A673 (cell line): ENCODE data around the gene COL5A1. TPM values are rescaled to one million over a fixed set of nuclear protein-coding genes. Genes with fewer than 3 reads are reported as not detected.

ENCODE experiments used
- BruUV-seq: library from RNA; stranded (reverse); fragments of 400-500 nt; replicated peaks from 2 replicates; lab custom pipeline; 2021; lab: Mats Ljungman, UMichigan
- CTCF ChIA-PET: fragments of 300-600 bp; sonication (Branson Sonifier 250); formaldehyde crosslinking; loops from one replicate; lab custom pipeline; 2022; ENCODE audit warnings: antibody characterized with exemption; lab: Charles Lee
- POLR2A ChIA-PET: fragments of 300-600 bp; sonication (Branson Sonifier 250); formaldehyde crosslinking; loops from one replicate; lab custom pipeline; 2022; ENCODE audit warnings: antibody characterized with exemption; ENCODE audit not compliant: low non-redundant PET; lab: Charles Lee
- DNase-seq: peaks from one replicate; pipeline ENCODE4 v3.0.0-alpha.2; 2015; ENCODE audit warnings: low spot score
- H3K27ac ChIP-seq: fragments of 200-600 bp; sonication (generic); 2 replicates; pipeline ENCODE4 v1.5.1; 2016; ENCODE audit warnings: mixed run types, low read depth, mild to moderate bottlenecking, mixed read lengths, antibody characterized with exemption, low read length; ENCODE audit not compliant: poor library complexity, severe bottlenecking
- H3K27me3 ChIP-seq: fragments of 200-600 bp; sonication (generic); replicated peaks from 2 replicates; pipeline ENCODE4 v1.6.1; 2017; ENCODE audit warnings: mixed run types, low read depth, mild to moderate bottlenecking, mixed read lengths, antibody characterized with exemption, low read length; ENCODE audit not compliant: insufficient read depth, poor library complexity
- H3K36me3 ChIP-seq: fragments of 200-600 bp; sonication (generic); 2 replicates; pipeline ENCODE4 v1.6.1; 2016; ENCODE audit warnings: mixed run types, mild to moderate bottlenecking, mixed read lengths, antibody characterized with exemption, low read length; ENCODE audit not compliant: insufficient read depth, poor library complexity, severe bottlenecking
- H3K4me1 ChIP-seq: fragments of 200-600 bp; sonication (generic); 2 replicates; pipeline ENCODE4 v1.6.1; 2017; ENCODE audit warnings: mixed run types, mild to moderate bottlenecking, mixed read lengths, antibody characterized with exemption, low read length; ENCODE audit not compliant: insufficient read depth, poor library complexity, severe bottlenecking
- H3K4me3 ChIP-seq: fragments of 200-600 bp; sonication (generic); 2 replicates; pipeline ENCODE4 v1.5.1; 2016; ENCODE audit warnings: low read depth, mixed run types, mild to moderate bottlenecking, mixed read lengths, low read length; ENCODE audit not compliant: poor library complexity, severe bottlenecking
- H3K9me3 ChIP-seq: fragments of 200-600 bp; sonication (generic); 2 replicates; pipeline ENCODE4 v1.6.1; 2016; ENCODE audit warnings: mixed run types, low read depth, mild to moderate bottlenecking, mixed read lengths, antibody characterized with exemption, low read length; ENCODE audit not compliant: poor library complexity, severe bottlenecking
- EZH2 ChIP-seq: fragments of 200-600 bp; sonication (generic); IDR thresholded peaks from 2 replicates; pipeline ENCODE4 v1.6.1; 2017; ENCODE audit warnings: borderline replicate concordance, low read depth, mild to moderate bottlenecking, mixed read lengths, antibody characterized with exemption, low read length; ENCODE audit not compliant: poor library complexity, severe bottlenecking
- intact Hi-C: fragments of 100-400 bp; cut with micrococcal nuclease; formaldehyde crosslinking; loops from one replicate; pipeline ENCODE4 v1.10.0; 2022; ENCODE audit not compliant: unreplicated experiment
- total RNA-seq: library from RNA; stranded (reverse); gene quantifications from 2 replicates; pipeline ENCODE4 v1.2.3, GENCODE V29; 2021
- TF ChIP-seq, protein P1 (sequence below): fragments of 300-800, 200-600 bp; sonication (generic); conservative IDR thresholded peaks from 2 replicates; pipeline ENCODE4 v1.5.1; 2017; ENCODE audit warnings: low read depth, mild to moderate bottlenecking, antibody characterized with exemption, low read length, moderate library complexity, mixed read lengths

Gene COL5A1
- total RNA-seq, 1 experiment from 2014 or later = 33.6 TPM

DNA sequence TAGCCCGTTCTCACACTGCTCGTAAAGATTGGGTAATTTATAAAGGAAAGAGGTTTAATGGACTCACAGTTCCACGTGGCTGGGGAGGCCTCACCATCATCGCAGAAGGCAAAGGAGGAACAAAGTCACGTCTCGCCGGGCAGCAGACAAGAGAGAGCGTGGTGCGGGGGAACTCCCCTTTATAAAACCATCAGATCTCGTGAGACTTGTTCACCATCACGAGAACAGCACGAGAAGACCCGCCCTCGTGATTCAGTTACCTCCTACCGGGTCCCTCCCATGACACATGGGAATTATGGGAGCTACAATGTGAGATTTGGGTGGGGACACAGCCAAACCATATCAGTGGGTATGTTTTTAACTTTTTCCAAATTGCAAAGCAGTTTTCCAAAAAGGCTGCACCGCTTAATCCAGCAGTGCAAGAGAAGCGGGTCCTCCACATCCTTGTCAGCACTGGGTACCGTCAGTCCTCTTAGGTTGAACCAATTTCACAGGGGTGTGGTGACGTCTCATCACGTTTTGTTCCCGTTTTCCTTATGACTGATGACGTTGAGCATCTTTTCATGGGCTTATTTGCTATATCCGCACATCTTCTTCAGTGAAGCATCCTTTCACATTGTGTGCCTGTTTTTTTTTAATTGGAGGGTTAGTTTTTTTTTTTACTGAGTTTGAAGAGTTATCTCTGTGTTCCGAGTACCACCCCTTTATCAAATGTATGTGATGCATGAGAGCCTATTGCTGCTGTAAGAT lies 231.1 kb downstream of the COL5A1 start:
- no TSS peak for BruUV-seq
- ChIA-PET POLR2A (no interaction called here), CTCF (no interaction called here)
- TF ChIP-seq, protein P1, sequence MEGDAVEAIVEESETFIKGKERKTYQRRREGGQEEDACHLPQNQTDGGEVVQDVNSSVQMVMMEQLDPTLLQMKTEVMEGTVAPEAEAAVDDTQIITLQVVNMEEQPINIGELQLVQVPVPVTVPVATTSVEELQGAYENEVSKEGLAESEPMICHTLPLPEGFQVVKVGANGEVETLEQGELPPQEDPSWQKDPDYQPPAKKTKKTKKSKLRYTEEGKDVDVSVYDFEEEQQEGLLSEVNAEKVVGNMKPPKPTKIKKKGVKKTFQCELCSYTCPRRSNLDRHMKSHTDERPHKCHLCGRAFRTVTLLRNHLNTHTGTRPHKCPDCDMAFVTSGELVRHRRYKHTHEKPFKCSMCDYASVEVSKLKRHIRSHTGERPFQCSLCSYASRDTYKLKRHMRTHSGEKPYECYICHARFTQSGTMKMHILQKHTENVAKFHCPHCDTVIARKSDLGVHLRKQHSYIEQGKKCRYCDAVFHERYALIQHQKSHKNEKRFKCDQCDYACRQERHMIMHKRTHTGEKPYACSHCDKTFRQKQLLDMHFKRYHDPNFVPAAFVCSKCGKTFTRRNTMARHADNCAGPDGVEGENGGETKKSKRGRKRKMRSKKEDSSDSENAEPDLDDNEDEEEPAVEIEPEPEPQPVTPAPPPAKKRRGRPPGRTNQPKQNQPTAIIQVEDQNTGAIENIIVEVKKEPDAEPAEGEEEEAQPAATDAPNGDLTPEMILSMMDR = no peak
- no peak for TF ChIP-seq EZH2
- DNase-seq = no peak
- Histone ChIP-seq H3K27ac (no peak overlapping the region), H3K36me3 (no peaks in the 10 kb centered on the region), H3K4me1 (no peaks in the 10 kb centered on the region), H3K27me3 (no peaks in the 10 kb centered on the region), H3K4me3 (no peak overlapping the region), H3K9me3 (no peaks in the 10 kb centered on the region)
- intact Hi-C loops = no loop called here

DNA sequence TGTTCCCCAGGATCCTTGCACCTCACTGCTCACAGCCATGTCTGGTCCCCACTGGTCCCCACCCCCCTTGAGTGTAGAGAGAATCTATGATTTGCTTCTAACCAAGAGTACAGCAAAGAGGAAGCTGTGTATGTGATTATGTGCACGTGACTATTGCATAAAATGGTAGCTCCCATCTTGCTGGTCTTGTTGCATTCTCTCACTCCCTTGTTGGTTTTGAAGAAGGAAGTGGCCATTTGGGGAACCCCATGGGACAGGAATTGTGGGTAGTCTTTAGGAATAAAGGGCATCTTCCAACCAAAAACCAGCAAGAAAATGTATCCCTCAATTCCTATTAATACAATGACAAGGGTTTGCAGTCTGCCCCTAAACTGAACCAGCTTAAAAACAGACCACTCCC lies 233.8 kb downstream of the COL5A1 start:
- H3K36me3 ChIP-seq = no peaks in the 10 kb centered on the region
- H3K27me3 ChIP-seq = no peaks in the 10 kb centered on the region
- DNase-seq = no peak
- no peaks in the 10 kb centered on the region for H3K9me3 ChIP-seq
- CTCF ChIA-PET = no interaction called here
- POLR2A ChIA-PET = no interaction called here
- TF ChIP-seq EZH2 = no peak
- TF ChIP-seq, protein P1 = no peak
- intact Hi-C loops = no loop called here
- no peak overlapping the region for H3K4me3 ChIP-seq
- BruUV-seq = no TSS peak
- no peak overlapping the region for H3K27ac ChIP-seq
- no peaks in the 10 kb centered on the region for H3K4me1 ChIP-seq

DNA sequence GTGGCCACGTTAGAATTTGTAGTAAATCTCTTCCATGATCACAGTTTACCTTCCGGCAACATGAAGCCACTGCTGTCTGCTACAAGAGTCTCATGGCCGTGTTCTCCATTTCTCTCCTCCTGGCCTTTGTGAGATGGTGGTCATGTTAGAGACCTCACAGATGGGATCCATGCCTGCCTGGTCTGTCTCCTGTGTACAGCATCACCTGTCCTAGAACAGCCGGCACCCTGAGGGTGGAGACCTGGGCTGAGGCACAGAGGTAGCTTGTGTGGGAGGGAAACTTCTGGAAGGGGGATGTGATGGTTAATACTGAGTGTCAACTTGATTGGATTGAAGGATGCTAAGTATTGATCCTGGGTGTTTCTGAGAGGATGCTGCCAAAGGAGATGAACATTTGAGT lies 235.9 kb downstream of the COL5A1 start:
- intact Hi-C loops = no loop called here

More for the DNA sequence above, 235.9 kb downstream of the COL5A1 start:
- BruUV-seq = no TSS peak
- ChIA-PET POLR2A (no interaction called here), CTCF (no interaction called here)
- TF ChIP-seq, protein P1 = no peak
- no peak for TF ChIP-seq EZH2
- H3K27ac ChIP-seq = no peak overlapping the region
- H3K36me3 ChIP-seq = no peaks in the 10 kb centered on the region
- H3K4me3 ChIP-seq = no peak overlapping the region
- no peaks in the 10 kb centered on the region for H3K9me3 ChIP-seq
- no peaks in the 10 kb centered on the region for H3K4me1 ChIP-seq
- no peak for DNase-seq
- no peaks in the 10 kb centered on the region for H3K27me3 ChIP-seq
